Nephron (organoid): ENCODE data around the gene UNC5B.
"Not testable (repeated sequence)": the region's sequence is repeated elsewhere in the genome, so short reads cannot be mapped to it uniquely, and the experiment has no call there.

Experiments
- H3K27ac Mint-ChIP-seq, 3 experiments: 2 replicates each; pipeline ENCODE4 v1.8.0; 2020; ENCODE audit warnings: mixed read lengths in 3 of 3, mild to moderate bottlenecking in 2 of 3, moderate library complexity in 1 of 3
- H3K27me3 Mint-ChIP-seq: 2 replicates; pipeline ENCODE4 v1.8.0; 2021; ENCODE audit warnings: low read depth, mild to moderate bottlenecking, moderate library complexity, mixed read lengths
- H3K36me3 Mint-ChIP-seq: 2 replicates; pipeline ENCODE4 v1.8.0; 2020; ENCODE audit warnings: low read depth, mixed read lengths
- H3K4me1 Mint-ChIP-seq: 2 replicates; pipeline ENCODE4 v1.8.0; 2020; ENCODE audit warnings: mixed read lengths
- H3K4me3 Mint-ChIP-seq, 3 experiments: 2 replicates each; pipeline ENCODE4 v1.8.0; 2020; ENCODE audit warnings: mild to moderate bottlenecking in 3 of 3, mixed read lengths in 3 of 3, moderate library complexity in 2 of 3
- H3K9me3 Mint-ChIP-seq: 2 replicates; pipeline ENCODE4 v1.8.0; 2020; ENCODE audit warnings: mixed read lengths
- CTCF ChIP-seq, 3 experiments: fragments of 200-600 bp; sonication (generic); IDR thresholded peaks; one replicate each; pipeline ENCODE4 v1.5.0; 2021; ENCODE audit warnings: antibody characterized with exemption in 3 of 3; ENCODE audit not compliant: unreplicated experiment in 3 of 3

The UNC5B gene

GRCh38 chr10:71268758-71269157 is 56.4 kb downstream of the UNC5B start:
- Mint-ChIP-seq H3K36me3 (no peaks in the 10 kb centered on the region), H3K4me3 (no peak overlapping the region), H3K4me1 (peaks cover 65% of the 10 kb centered on the region), H3K27me3 (no peaks in the 10 kb centered on the region), H3K9me3 (no peaks in the 10 kb centered on the region), H3K27ac (peak overlapping the region; percentile 43 to 88 (median 77))
- no peak for TF ChIP-seq CTCF (IDR thresholded peaks at IDR 0.05; ENCODE audit: unreplicated experiment in 3 of 3)

- no peaks in the 10 kb centered on the region for H3K27me3 Mint-ChIP-seq
- H3K9me3 Mint-ChIP-seq = no peaks in the 10 kb centered on the region
- peaks cover 60% of the 10 kb centered on the region for H3K4me1 Mint-ChIP-seq
- peak overlapping the region in 1 of 3 experiments; percentile 2 for H3K4me3 Mint-ChIP-seq
- no peak for TF ChIP-seq CTCF (IDR thresholded peaks at IDR 0.05; ENCODE audit: unreplicated experiment in 3 of 3)
- peak overlapping the region; percentile 77 to 92 (median 88) for H3K27ac Mint-ChIP-seq
- no peaks in the 10 kb centered on the region for H3K36me3 Mint-ChIP-seq
These were observed 57.2 kb downstream of the UNC5B start for GRCh38 chr10:71269301-71270288.

GRCh38 chr10:71270301-71271220 is 58.2 kb downstream of the UNC5B start:
- H3K4me3 Mint-ChIP-seq = peak overlapping the region in 2 of 3 experiments; percentile 1 to 2
- TF ChIP-seq CTCF (IDR thresholded peaks at IDR 0.05; ENCODE audit: unreplicated experiment in 3 of 3) = peak; percentile 37 to 49 (median 40)
- peaks cover 5% of the 10 kb centered on the region for H3K36me3 Mint-ChIP-seq
- H3K9me3 Mint-ChIP-seq = no peaks in the 10 kb centered on the region
- H3K27me3 Mint-ChIP-seq = no peaks in the 10 kb centered on the region
- peaks cover 64% of the 10 kb centered on the region for H3K4me1 Mint-ChIP-seq
- H3K27ac Mint-ChIP-seq = peak overlapping the region; percentile 77 to 88 (median 87)

GRCh38 chr10:71271662-71272055 is 59.3 kb downstream of the UNC5B start:
- TF ChIP-seq CTCF (IDR thresholded peaks at IDR 0.05; ENCODE audit: unreplicated experiment in 3 of 3) = no peak
- Mint-ChIP-seq H3K27ac (peak overlapping the region; percentile 30 to 71 (median 60)), H3K4me1 (peaks cover 53% of the 10 kb centered on the region), H3K27me3 (no peaks in the 10 kb centered on the region), H3K36me3 (peaks cover 5% of the 10 kb centered on the region), H3K9me3 (no peaks in the 10 kb centered on the region), H3K4me3 (no peak overlapping the region)

- no peak for TF ChIP-seq CTCF (IDR thresholded peaks at IDR 0.05; ENCODE audit: unreplicated experiment in 3 of 3)
- peak overlapping the region; percentile 30 to 82 (median 60) for H3K27ac Mint-ChIP-seq
- H3K4me3 Mint-ChIP-seq = no peak overlapping the region
- peaks cover 48% of the 10 kb centered on the region for H3K4me1 Mint-ChIP-seq
- no peaks in the 10 kb centered on the region for H3K27me3 Mint-ChIP-seq
- peaks cover 5% of the 10 kb centered on the region for H3K36me3 Mint-ChIP-seq
- H3K9me3 Mint-ChIP-seq = no peaks in the 10 kb centered on the region
These were observed 59.8 kb downstream of the UNC5B start for GRCh38 chr10:71272056-71272771.

GRCh38 chr10:71272974-71273373 is 60.6 kb downstream of the UNC5B start:
- H3K4me3 Mint-ChIP-seq, H3K9me3 Mint-ChIP-seq, H3K36me3 Mint-ChIP-seq, H3K27me3 Mint-ChIP-seq: not testable (repeated sequence)
- Mint-ChIP-seq H3K4me1 (peaks cover 40% of the 10 kb centered on the region), H3K27ac (peak overlapping the region in 2 of 3 experiments; percentile 60 to 82)
